Neural cell (in vitro differentiated cells): ENCODE data around the gene PXDN. TPM values are rescaled to one million over a fixed set of nuclear protein-coding genes. Genes with fewer than 3 reads are reported as not detected.

ENCODE experiments used
- H2AFZ ChIP-seq: fragments of 200-600, 300-800 bp; sonication (generic), shearing (Covaris generic); 2 replicates; pipeline ENCODE4 v1.6.0; 2014; ENCODE audit warnings: low read depth, mild to moderate bottlenecking, antibody characterized with exemption, low read length, moderate library complexity
- H3F3A ChIP-seq: fragments of 200-600 bp; shearing (Covaris generic); 2 replicates; pipeline ENCODE4 v1.6.1; 2016; ENCODE audit warnings: mild to moderate bottlenecking, moderate library complexity, mixed read lengths, antibody characterized with exemption, low read length; ENCODE audit not compliant: insufficient read depth, poor library complexity, severe bottlenecking
- H3K27ac ChIP-seq: fragments of 200-600, 300-800 bp; sonication (generic), shearing (Covaris generic); 2 replicates; pipeline ENCODE4 v1.5.1; 2014; ENCODE audit warnings: mild to moderate bottlenecking, low read length, moderate library complexity
- H3K27me3 ChIP-seq: fragments of 300-800, 200-600 bp; sonication (generic), shearing (Covaris generic); 2 replicates; pipeline ENCODE4 v1.6.0; 2014; ENCODE audit warnings: mild to moderate bottlenecking, low read depth, low read length, moderate library complexity; ENCODE audit not compliant: insufficient read depth
- H3K36me3 ChIP-seq: fragments of 300-800, 200-600 bp; sonication (generic), shearing (Covaris generic); 2 replicates; pipeline ENCODE4 v1.5.1; 2014; ENCODE audit warnings: mild to moderate bottlenecking, antibody characterized with exemption, low read length, moderate library complexity; ENCODE audit not compliant: insufficient read depth
- H3K4me2 ChIP-seq: fragments of 300-800, 200-600 bp; sonication (generic), shearing (Covaris generic); 2 replicates; pipeline ENCODE4 v1.6.0; 2014; ENCODE audit warnings: mild to moderate bottlenecking, low read length
- H3K4me3 ChIP-seq: fragments of 300-800, 200-600 bp; sonication (generic), shearing (Covaris generic); 2 replicates; pipeline ENCODE4 v1.5.1; 2014; ENCODE audit warnings: mild to moderate bottlenecking, low read length, moderate library complexity
- H3K79me2 ChIP-seq: fragments of 200-600 bp; shearing (Covaris generic); replicated peaks from 2 replicates; pipeline ENCODE4 v1.6.0; 2014; ENCODE audit warnings: mild to moderate bottlenecking, low read length, moderate library complexity; ENCODE audit not compliant: insufficient read depth
- H3K9ac ChIP-seq: fragments of 300-800, 200-600 bp; sonication (generic), shearing (Covaris generic); 2 replicates; pipeline ENCODE4 v1.6.1; 2016; ENCODE audit warnings: mild to moderate bottlenecking, low read length, mixed read lengths
- H3K9me2 ChIP-seq: fragments of 200-600 bp; shearing (Covaris generic); 2 replicates; pipeline ENCODE4 v1.6.1; 2016; ENCODE audit warnings: mild to moderate bottlenecking, low read length, mixed read lengths; ENCODE audit not compliant: insufficient read depth
- H3K9me3 ChIP-seq: fragments of 200-600, 300-800 bp; sonication (generic), shearing (Covaris generic); 2 replicates; pipeline ENCODE4 v1.6.1; 2016; ENCODE audit warnings: mild to moderate bottlenecking, mixed run types, low read length, moderate library complexity, mixed read lengths
- H4K20me1 ChIP-seq: fragments of 200-600 bp; shearing (Covaris generic); 2 replicates; pipeline ENCODE4 v1.6.1; 2016; ENCODE audit warnings: mild to moderate bottlenecking, mixed run types; ENCODE audit not compliant: insufficient read depth
- EP300 ChIP-seq: fragments of 450-650 bp; conservative IDR thresholded peaks from 2 replicates; pipeline ENCODE4 v1.6.1; 2014; ENCODE audit warnings: antibody characterized with exemption, mild to moderate bottlenecking, moderate library complexity; ENCODE audit not compliant: poor library complexity, severe bottlenecking
- EZH2 ChIP-seq: fragments of 200-600, 300-800 bp; shearing (Covaris generic), sonication (generic); IDR thresholded peaks from 2 replicates; pipeline ENCODE4 v1.6.1; 2014; ENCODE audit warnings: antibody characterized with exemption, low read length, borderline replicate concordance, mild to moderate bottlenecking; ENCODE audit not compliant: insufficient read depth, poor library complexity, severe bottlenecking
- MXI1 ChIP-seq: fragments of 450-650 bp; conservative IDR thresholded peaks from 2 replicates; pipeline ENCODE4 v1.6.1; 2014; ENCODE audit warnings: antibody characterized with exemption, mild to moderate bottlenecking; ENCODE audit not compliant: poor library complexity, severe bottlenecking
- POLR2AphosphoS5 ChIP-seq: IDR thresholded peaks from 2 replicates; pipeline ENCODE4 v1.6.1; 2012
- RAD21 ChIP-seq: fragments of 450-650 bp; conservative IDR thresholded peaks from 2 replicates; pipeline ENCODE4 v1.6.1; 2014; ENCODE audit warnings: antibody characterized with exemption, mild to moderate bottlenecking, moderate library complexity
- REST ChIP-seq: IDR thresholded peaks from 2 replicates; pipeline ENCODE4 v1.6.1; 2012; ENCODE audit warnings: borderline replicate concordance
- SMC3 ChIP-seq: fragments of 450-650 bp; conservative IDR thresholded peaks from 2 replicates; pipeline ENCODE4 v1.6.1; 2014; ENCODE audit warnings: antibody characterized with exemption, mild to moderate bottlenecking, moderate library complexity; ENCODE audit not compliant: poor library complexity
- TAF1 ChIP-seq: IDR thresholded peaks from 2 replicates; pipeline ENCODE4 v1.6.1; 2012; ENCODE audit warnings: low read depth
- polyA plus RNA-seq: library from polyadenylated mRNA; depleted of rRNA; stranded (reverse); fragments of >200 nt; gene quantifications from 2 replicates; pipeline ENCODE4 v1.2.3, GENCODE V29; 2014
- TF ChIP-seq, protein P1 (sequence below): fragments of 450-650 bp; IDR thresholded peaks from 2 replicates; pipeline ENCODE4 v1.5.1; 2014; ENCODE audit warnings: antibody characterized with exemption, mild to moderate bottlenecking, moderate library complexity; ENCODE audit not compliant: poor library complexity, severe bottlenecking

PXDN gene
- polyA plus RNA-seq, 1 donor from 2014 or later = 181 TPM

- Histone ChIP-seq H4K20me1 (no peaks in the 10 kb centered on the region), H3K9me2 (no peaks in the 10 kb centered on the region), H3K27ac (no peak overlapping the region), H3K79me2 (no peaks in the 10 kb centered on the region), H3K27me3 (no peaks in the 10 kb centered on the region), H3K4me3 (no peak overlapping the region), H3K36me3 (no peaks in the 10 kb centered on the region), H3K9ac (no peak overlapping the region), H3F3A (no peaks in the 10 kb centered on the region), H3K4me2 (no peak overlapping the region), H3K9me3 (peaks cover under 1% of the 10 kb centered on the region), H2AFZ (no peak overlapping the region)
- TF ChIP-seq TAF1 (no peak), EZH2 (no peak), SMC3 (no peak), RAD21 (no peak), REST (no peak), POLR2AphosphoS5 (no peak), MXI1 (no peak)
- TF ChIP-seq, protein P1, sequence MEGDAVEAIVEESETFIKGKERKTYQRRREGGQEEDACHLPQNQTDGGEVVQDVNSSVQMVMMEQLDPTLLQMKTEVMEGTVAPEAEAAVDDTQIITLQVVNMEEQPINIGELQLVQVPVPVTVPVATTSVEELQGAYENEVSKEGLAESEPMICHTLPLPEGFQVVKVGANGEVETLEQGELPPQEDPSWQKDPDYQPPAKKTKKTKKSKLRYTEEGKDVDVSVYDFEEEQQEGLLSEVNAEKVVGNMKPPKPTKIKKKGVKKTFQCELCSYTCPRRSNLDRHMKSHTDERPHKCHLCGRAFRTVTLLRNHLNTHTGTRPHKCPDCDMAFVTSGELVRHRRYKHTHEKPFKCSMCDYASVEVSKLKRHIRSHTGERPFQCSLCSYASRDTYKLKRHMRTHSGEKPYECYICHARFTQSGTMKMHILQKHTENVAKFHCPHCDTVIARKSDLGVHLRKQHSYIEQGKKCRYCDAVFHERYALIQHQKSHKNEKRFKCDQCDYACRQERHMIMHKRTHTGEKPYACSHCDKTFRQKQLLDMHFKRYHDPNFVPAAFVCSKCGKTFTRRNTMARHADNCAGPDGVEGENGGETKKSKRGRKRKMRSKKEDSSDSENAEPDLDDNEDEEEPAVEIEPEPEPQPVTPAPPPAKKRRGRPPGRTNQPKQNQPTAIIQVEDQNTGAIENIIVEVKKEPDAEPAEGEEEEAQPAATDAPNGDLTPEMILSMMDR = no peak
These were observed 15.3 kb upstream of the PXDN start for GRCh38 chr2:1759611-1759930.

DNA sequence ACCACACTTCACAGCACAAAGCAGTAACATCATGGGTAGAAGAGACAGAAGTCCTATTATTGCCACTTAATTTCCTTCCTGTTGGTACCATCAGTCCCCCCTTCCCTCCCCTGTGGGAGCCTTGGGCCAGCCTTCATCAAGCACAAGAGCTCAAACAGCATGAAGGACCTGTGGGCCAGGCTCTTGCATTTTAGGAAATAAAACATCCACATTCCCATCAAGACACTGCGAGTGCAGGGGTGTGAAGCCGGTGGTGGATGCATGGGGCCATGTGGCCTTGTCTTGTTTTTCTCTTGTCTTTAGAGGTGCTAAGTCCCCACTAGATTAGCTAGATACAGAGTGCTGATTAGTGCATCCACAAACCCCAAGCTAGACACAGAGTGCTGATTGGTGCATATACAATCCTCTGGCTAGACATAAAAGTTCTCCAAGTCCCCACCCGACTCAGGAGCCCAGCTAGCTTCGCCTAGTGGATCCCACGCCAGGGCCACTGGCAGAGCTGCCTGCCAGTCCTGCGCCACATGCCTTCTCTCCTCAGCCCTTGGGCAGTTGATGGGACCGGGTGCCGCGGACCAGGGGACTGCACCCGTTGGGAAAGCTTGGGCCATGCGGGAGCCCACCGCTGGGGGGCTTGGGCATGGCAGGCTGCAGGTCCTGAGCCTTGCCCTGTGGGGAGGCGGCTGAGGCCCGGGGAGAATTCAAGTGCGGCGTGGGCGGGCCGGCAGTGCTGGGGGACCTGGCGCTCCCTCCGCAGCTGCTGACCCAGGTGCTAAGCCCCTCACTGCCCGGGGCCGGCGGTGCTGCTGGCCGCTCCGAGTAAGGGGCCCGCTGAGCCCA, 14.7 kb upstream of the PXDN start:
- Histone ChIP-seq H3K27ac (no peak overlapping the region), H3K79me2 (no peaks in the 10 kb centered on the region), H3F3A (no peaks in the 10 kb centered on the region), H3K27me3 (no peaks in the 10 kb centered on the region), H3K9me2 (no peaks in the 10 kb centered on the region), H3K9me3 (peaks cover 5% of the 10 kb centered on the region), H3K36me3 (no peaks in the 10 kb centered on the region), H3K9ac (no peak overlapping the region), H3K4me2 (no peak overlapping the region), H2AFZ (no peak overlapping the region), H3K4me3 (no peak overlapping the region), H4K20me1 (no peaks in the 10 kb centered on the region)
- TF ChIP-seq SMC3 (no peak), REST (no peak), MXI1 (no peak), RAD21 (no peak), TAF1 (no peak), EZH2 (no peak), EP300 (no peak), POLR2AphosphoS5 (no peak)
- TF ChIP-seq, protein P1 = no peak
